HEK293T (cell line): ENCODE data around the gene INHBA.

ENCODE experiments used
- CTCF ChIA-PET: fragments of 350-600 bp; formaldehyde crosslinking; extraction: SDS; loops from one replicate; lab custom pipeline; 2021; ENCODE audit warnings: antibody characterized with exemption, inconsistent platforms; lab: Yijun Ruan, JAX
- POLR2A ChIA-PET: fragments of 350-600 bp; formaldehyde crosslinking; extraction: SDS; loops from one replicate; lab custom pipeline; 2020; ENCODE audit warnings: antibody characterized with exemption, inconsistent platforms; lab: Yijun Ruan, JAX
- DNase-seq: peaks from one replicate; pipeline ENCODE4 v3.0.0; 2012; ENCODE audit warnings: mixed read lengths; ENCODE audit errors: extremely low spot score
- ARNT ChIP-seq: fragments of 450-650 bp; IDR thresholded peaks from 2 replicates; pipeline ENCODE4 v1.6.1; 2017; ENCODE audit warnings: mild to moderate bottlenecking
- BHLHE40 ChIP-seq: fragments of 450-650 bp; IDR thresholded peaks from 2 replicates; pipeline ENCODE4 v1.6.1; 2016; ENCODE audit warnings: mild to moderate bottlenecking, moderate library complexity, borderline replicate concordance
- CTBP1 ChIP-seq: fragments of 450-650 bp; IDR thresholded peaks from 2 replicates; pipeline ENCODE4 v1.6.1; 2016; ENCODE audit warnings: borderline replicate concordance
- ELF4 ChIP-seq: fragments of 450-650 bp; IDR thresholded peaks from 2 replicates; pipeline ENCODE4 v1.6.1; 2017; ENCODE audit warnings: antibody characterized with exemption
- FOXA1 ChIP-seq: fragments of 450-650 bp; IDR thresholded peaks from 2 replicates; pipeline ENCODE4 v1.6.1; 2016; ENCODE audit warnings: mild to moderate bottlenecking
- FOXK2 ChIP-seq: fragments of 450-650 bp; IDR thresholded peaks from 2 replicates; pipeline ENCODE4 v1.6.1; 2016; ENCODE audit warnings: mild to moderate bottlenecking
- FOXM1 ChIP-seq: fragments of 450-650 bp; IDR thresholded peaks from 2 replicates; pipeline ENCODE4 v1.6.1; 2017; ENCODE audit warnings: mild to moderate bottlenecking, borderline replicate concordance
- HDGF ChIP-seq: fragments of 450-650 bp; IDR thresholded peaks from 2 replicates; pipeline ENCODE4 v1.6.1; 2017; ENCODE audit warnings: antibody characterized with exemption, borderline replicate concordance
- L3MBTL2 ChIP-seq: fragments of 450-650 bp; conservative IDR thresholded peaks from 2 replicates; pipeline ENCODE4 v1.6.1; 2016; ENCODE audit warnings: mild to moderate bottlenecking
- LEF1 ChIP-seq: fragments of 450-650 bp; IDR thresholded peaks from 2 replicates; pipeline ENCODE4 v1.6.1; 2017; ENCODE audit warnings: mild to moderate bottlenecking, borderline replicate concordance
- NFRKB ChIP-seq: fragments of 450-650 bp; IDR thresholded peaks from 2 replicates; pipeline ENCODE4 v1.6.1; 2016; ENCODE audit warnings: mild to moderate bottlenecking, moderate library complexity
- SP1 ChIP-seq: fragments of 450-650 bp; IDR thresholded peaks from 2 replicates; pipeline ENCODE4 v1.6.1; 2017
- SUZ12 ChIP-seq: fragments of 450-650 bp; IDR thresholded peaks from 2 replicates; pipeline ENCODE4 v1.6.1; 2016; ENCODE audit warnings: mild to moderate bottlenecking
- TARDBP ChIP-seq: fragments of 450-650 bp; IDR thresholded peaks from 2 replicates; pipeline ENCODE4 v1.6.1; 2016
- ZNF384 ChIP-seq: fragments of 450-650 bp; IDR thresholded peaks from 2 replicates; pipeline ENCODE4 v1.6.1; 2016
- TF ChIP-seq, protein P1 (sequence below): fragments of 450-650 bp; IDR thresholded peaks from 2 replicates; pipeline ENCODE4 v1.6.1; 2016

The INHBA gene

DNA sequence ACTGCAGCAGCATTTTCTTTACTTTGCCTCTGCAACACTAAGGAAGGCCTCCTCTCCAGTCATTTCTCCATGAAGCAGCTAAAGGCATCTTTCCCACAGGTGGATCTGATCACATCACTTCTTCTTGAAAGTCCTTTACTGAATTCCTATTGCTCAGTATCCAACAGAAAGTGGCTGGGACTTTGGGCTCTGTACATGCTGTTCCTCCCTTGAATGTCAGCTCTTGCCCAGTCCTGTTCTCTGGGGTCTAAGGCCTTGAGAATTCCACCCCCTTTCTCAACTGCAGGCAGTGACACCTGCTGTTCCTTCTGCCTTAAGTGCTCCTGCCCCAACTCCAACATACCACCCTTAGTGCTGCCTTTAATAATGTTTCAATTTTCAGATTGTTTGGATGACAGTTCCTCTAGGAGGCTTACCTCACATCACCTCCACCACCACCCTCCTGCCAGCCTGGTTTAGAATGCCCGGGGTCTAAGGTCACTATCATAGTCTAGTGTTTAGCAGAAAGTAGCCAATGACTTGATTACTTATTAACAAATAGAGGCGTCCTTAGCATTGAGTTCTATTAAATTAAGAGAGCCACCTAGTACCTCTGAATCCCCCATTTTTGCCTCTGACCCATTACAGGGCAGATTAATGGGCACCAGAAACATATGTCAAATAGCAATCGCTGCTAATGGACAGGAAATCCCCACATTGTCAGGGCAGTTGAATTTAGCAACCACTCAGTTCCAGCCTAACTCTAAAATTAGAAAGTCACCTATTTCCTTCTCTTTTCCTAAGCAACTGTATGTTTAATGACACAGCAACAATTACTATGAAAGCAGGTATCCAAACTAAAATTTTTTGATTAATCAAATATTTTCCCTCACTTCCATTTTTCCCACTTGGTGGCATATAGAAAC is 11.4 kb downstream of the INHBA start:
- no peak for TF ChIP-seq FOXM1
- TF ChIP-seq CTBP1 = no peak
- CTCF ChIA-PET = no interaction called here
- POLR2A ChIA-PET = no interaction called here
- no peak for DNase-seq

DNA sequence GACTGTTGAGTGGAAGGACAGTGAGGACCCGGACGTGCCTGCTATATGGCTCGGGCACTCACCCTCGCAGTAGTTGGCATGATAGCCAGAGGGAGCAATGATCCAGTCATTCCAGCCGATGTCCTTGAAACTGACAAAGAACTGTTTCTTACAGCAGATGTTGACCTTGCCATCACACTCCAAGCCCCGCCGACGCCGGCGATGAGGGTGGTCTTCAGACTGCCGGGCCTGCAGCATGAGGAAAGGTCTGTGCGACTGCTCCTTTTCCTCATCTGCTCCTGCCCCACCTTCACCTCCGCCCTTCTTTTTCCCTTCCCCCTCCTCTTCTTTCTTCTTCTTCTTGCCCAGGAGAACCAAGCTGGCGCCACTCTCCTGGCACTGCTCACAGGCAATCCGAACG is 13.1 kb downstream of the INHBA start:
- TF ChIP-seq FOXM1 (no peak), ZNF384 (no peak), LEF1 (no peak), CTBP1 (no peak), SUZ12 (no peak), NFRKB (no peak), BHLHE40 (no peak), L3MBTL2 (no peak), ARNT (no peak), TARDBP (no peak), FOXK2 (no peak), HDGF (no peak), ELF4 (no peak), FOXA1 (no peak), SP1 (no peak)
- TF ChIP-seq, protein P1, sequence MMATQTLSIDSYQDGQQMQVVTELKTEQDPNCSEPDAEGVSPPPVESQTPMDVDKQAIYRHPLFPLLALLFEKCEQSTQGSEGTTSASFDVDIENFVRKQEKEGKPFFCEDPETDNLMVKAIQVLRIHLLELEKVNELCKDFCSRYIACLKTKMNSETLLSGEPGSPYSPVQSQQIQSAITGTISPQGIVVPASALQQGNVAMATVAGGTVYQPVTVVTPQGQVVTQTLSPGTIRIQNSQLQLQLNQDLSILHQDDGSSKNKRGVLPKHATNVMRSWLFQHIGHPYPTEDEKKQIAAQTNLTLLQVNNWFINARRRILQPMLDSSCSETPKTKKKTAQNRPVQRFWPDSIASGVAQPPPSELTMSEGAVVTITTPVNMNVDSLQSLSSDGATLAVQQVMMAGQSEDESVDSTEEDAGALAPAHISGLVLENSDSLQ = no peak
- ChIA-PET CTCF (no interaction called here), POLR2A (no interaction called here)
- DNase-seq = no peak

DNA sequence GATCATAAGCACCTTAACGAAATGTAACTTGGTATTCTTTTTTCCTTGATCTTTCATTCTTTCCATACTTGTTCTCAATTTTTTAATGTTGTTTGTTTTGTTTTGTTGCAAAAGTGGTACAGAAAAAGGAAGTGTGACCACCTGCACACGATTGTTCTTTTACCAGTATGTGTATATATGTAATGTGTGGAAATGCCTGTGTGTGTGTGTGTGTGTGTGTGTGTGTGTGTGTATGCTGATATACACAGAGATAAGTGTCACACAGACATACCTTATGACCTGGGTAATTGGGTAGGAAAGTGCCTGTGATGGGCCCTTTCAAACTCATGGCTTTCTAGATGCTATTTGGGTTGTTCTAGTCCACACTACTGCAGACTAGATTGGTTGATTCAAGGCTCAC is 14.0 kb downstream of the INHBA start:
- ChIA-PET CTCF (no interaction called here), POLR2A (no interaction called here)
- no peak for DNase-seq
- no peak for TF ChIP-seq ARNT
- TF ChIP-seq ZNF384 = no peak
- no peak for TF ChIP-seq NFRKB
- no peak for TF ChIP-seq ELF4
- no peak for TF ChIP-seq FOXA1
- no peak for TF ChIP-seq HDGF
- TF ChIP-seq L3MBTL2 = no peak
- TF ChIP-seq, protein P1 = no peak
- no peak for TF ChIP-seq SUZ12
- TF ChIP-seq SP1 = no peak
- TF ChIP-seq FOXK2 = no peak
- no peak for TF ChIP-seq LEF1

DNA sequence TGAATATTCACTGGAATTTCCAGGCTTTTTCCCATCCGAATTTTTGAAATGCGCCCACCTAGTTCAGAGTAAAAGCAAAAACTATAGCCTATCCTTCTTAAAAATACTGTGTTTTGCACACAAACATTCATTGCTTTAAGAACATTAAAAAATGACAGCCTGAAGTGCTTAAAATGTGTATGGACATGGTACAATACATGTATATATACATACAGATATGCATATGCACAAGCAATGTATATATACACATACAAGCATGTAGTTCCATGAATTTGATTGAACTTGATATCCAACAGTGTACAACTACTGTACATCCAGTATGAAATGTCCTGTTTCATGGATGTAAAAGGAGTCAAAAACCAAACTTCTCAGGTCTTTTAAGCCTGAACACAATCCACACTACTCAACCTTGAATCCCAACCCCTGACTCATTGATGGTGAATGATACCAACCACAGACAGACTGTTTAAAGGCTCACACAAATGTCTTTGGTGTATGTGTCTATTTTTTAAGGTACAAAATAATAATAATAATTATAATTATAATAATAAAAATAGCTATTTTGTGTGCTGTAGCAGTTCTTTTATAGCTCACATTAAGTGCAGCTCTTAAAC is 14.8 kb downstream of the INHBA start:
- TF ChIP-seq ARNT (no peak), SUZ12 (no peak), BHLHE40 (no peak), ELF4 (no peak), FOXM1 (no peak), HDGF (no peak), L3MBTL2 (no peak), LEF1 (no peak), CTBP1 (no peak), TARDBP (no peak), FOXA1 (no peak)
- TF ChIP-seq, protein P1 = no peak
- DNase-seq = no peak
- POLR2A ChIA-PET = no interaction called here
- CTCF ChIA-PET = no interaction called here

DNA sequence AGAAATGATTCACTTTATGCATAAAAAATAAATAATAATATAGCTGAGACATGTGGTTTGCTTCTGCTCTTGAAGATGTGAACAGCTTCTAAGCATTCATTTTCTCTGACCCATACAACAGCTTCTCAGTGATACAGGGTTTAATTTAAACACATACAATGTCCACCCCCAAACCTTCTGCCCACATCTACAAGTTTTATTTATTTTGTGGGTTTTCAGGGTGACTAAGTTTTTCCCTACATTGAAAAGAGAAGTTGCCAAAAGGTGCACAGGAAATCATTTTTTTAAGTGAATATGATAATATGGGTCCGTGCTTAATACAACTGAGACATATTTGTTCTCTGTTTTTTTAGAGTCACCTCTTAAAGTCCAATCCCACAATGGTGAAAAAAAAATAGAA is 17.2 kb downstream of the INHBA start:
- ChIA-PET CTCF (no interaction called here), POLR2A (no interaction called here)
- DNase-seq = no peak
- TF ChIP-seq NFRKB (no peak), ARNT (no peak), SP1 (no peak), ZNF384 (no peak), CTBP1 (no peak), L3MBTL2 (no peak), FOXM1 (no peak), TARDBP (no peak)
- TF ChIP-seq, protein P1 = no peak
